Measurements from ENCODE around the gene LMTK3. TPM values are rescaled to one million over a fixed set of nuclear protein-coding genes. Genes with fewer than 3 reads are reported as not detected.

LMTK3 gene
- total and polyA plus RNA-seq, 2 of the 4 experiments (the other 2 are of a cell fraction), result 0.18 to 0.87 TPM

DNA sequence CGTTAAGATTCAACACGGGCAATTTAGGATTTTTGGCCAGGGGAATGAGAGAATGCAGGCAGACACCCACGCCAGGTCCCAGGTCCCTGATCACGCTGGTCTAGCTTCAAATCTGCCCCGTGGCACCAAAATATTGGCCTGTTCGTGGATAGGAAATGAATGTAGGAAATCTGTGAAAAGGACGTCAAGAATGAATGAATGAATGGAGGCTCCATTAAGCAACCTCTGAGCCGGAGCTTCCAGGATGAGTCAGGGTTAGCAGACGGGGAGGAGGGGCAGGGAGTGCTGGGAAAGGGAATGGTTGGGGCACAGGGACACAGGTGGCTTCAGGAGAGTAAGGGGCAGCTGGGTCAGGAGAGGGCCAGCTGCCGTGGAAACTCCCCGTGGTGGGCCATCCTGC, 44.5 kb upstream of the LMTK3 start:
- Histone ChIP-seq H3K56ac (ENCODE audit: extremely low read depth, insufficient read depth, low read length) (no peak overlapping the region), H3K23ac (ENCODE audit: low read depth, low read length) (no peak overlapping the region), H2AK9ac (replicated peaks; ENCODE audit: low read depth, low read length, poor library complexity) (peak overlapping the region; percentile 93), H4K5ac (ENCODE audit: low read depth, low read length) (no peak overlapping the region), H3K9ac (ENCODE audit: low read depth, low read length) (no peak overlapping the region), H4K91ac (ENCODE audit: insufficient read depth, low read depth, low read length) (no peak overlapping the region), H3K36me3 (ENCODE audit: control insufficient read depth, insufficient read depth, low read length) (no peaks in the 10 kb centered on the region), H4K20me1 (ENCODE audit: insufficient read depth, low read length) (no peaks in the 10 kb centered on the region), H2BK5ac (ENCODE audit: low read depth, low read length, poor library complexity, severe bottlenecking) (no peak overlapping the region), H3K4ac (ENCODE audit: low read depth, low read length) (no peak overlapping the region), H3K4me1 (ENCODE audit: control insufficient read depth, insufficient read depth, low read length) (peaks cover 8% of the 10 kb centered on the region), H3K79me1 (ENCODE audit: low read depth in 1 of 2, low read length in 2 of 2) (no peaks in the 10 kb centered on the region), H3K9me3 (ENCODE audit: control insufficient read depth, insufficient read depth, low read length) (no peaks in the 10 kb centered on the region), H2BK20ac (ENCODE audit: low read depth, low read length) (no peak overlapping the region), H3K27me3 (ENCODE audit: control insufficient read depth, insufficient read depth, low read length) (no peaks in the 10 kb centered on the region), H3K27ac (ENCODE audit: insufficient read depth, low read length) (no peak overlapping the region), H3K18ac (ENCODE audit: low read depth, low read length) (no peak overlapping the region), H3K4me3 (ENCODE audit: insufficient read depth, low read depth, low read length) (no peak overlapping the region), H3K14ac (replicated peaks; ENCODE audit: low read depth, low read length) (no peak overlapping the region), H2AFZ (replicated peaks; ENCODE audit: low read length, poor library complexity) (peak overlapping the region; percentile 78), H4K8ac (ENCODE audit: low read depth in 2 of 2, low read length in 2 of 2) (no peak overlapping the region), H3K9me1 (ENCODE audit: insufficient read depth, low read length) (no peaks in the 10 kb centered on the region), H2BK120ac (ENCODE audit: low read depth, low read length) (no peak overlapping the region), H2AK5ac (ENCODE audit: low read depth, low read length) (no peak overlapping the region; the same call in 1 of the 2 replicates), H3K4me2 (ENCODE audit: low read depth, low read length) (no peak overlapping the region), H2BK15ac (ENCODE audit: low read depth, low read length) (no peak overlapping the region)
- intact Hi-C loops (cut with micrococcal nuclease) (no loop called here), in situ Hi-C loops (cut with MboI; ENCODE audit: low sequenced_read_pairs) (no loop called here), dilution Hi-C loops (cut with HindIII; ENCODE audit: low sequenced_read_pairs, unreplicated experiment) (no loop called here)
- CTCF ChIA-PET, result no interaction called here
- DNase-seq (peak; percentile 69), ATAC-seq (ENCODE audit: low read depth) (peak; percentile 67)
- TF ChIP-seq, protein P1, sequence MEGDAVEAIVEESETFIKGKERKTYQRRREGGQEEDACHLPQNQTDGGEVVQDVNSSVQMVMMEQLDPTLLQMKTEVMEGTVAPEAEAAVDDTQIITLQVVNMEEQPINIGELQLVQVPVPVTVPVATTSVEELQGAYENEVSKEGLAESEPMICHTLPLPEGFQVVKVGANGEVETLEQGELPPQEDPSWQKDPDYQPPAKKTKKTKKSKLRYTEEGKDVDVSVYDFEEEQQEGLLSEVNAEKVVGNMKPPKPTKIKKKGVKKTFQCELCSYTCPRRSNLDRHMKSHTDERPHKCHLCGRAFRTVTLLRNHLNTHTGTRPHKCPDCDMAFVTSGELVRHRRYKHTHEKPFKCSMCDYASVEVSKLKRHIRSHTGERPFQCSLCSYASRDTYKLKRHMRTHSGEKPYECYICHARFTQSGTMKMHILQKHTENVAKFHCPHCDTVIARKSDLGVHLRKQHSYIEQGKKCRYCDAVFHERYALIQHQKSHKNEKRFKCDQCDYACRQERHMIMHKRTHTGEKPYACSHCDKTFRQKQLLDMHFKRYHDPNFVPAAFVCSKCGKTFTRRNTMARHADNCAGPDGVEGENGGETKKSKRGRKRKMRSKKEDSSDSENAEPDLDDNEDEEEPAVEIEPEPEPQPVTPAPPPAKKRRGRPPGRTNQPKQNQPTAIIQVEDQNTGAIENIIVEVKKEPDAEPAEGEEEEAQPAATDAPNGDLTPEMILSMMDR (conservative IDR thresholded peaks at IDR 0.05; ENCODE audit: low read depth, low read length), result no peak
- no peak for TF ChIP-seq NFE2L2 (IDR thresholded peaks at IDR 0.05; ENCODE audit: low read depth, low read length)
- TF ChIP-seq SMC3 (IDR thresholded peaks at IDR 0.05; ENCODE audit: low read depth, low read length), result no peak
- TF ChIP-seq MAFK (IDR thresholded peaks at IDR 0.05; ENCODE audit: low read depth, low read length), result no peak
- no peak for TF ChIP-seq RFX5 (IDR thresholded peaks at IDR 0.05; ENCODE audit: low read depth, low read length)
- no peak for TF ChIP-seq RAD21 (IDR thresholded peaks at IDR 0.05; ENCODE audit: low read length)
- TF ChIP-seq FOS (IDR thresholded peaks at IDR 0.05; ENCODE audit: low read depth, low read length), result peak; percentile 78
- TF ChIP-seq CEBPB (IDR thresholded peaks at IDR 0.05; ENCODE audit: low read depth, low read length), result peak; percentile 96
- peak; percentile 34 for TF ChIP-seq RCOR1 (IDR thresholded peaks at IDR 0.05; ENCODE audit: insufficient replicate concordance, low read length)
- TF ChIP-seq, protein P2, sequence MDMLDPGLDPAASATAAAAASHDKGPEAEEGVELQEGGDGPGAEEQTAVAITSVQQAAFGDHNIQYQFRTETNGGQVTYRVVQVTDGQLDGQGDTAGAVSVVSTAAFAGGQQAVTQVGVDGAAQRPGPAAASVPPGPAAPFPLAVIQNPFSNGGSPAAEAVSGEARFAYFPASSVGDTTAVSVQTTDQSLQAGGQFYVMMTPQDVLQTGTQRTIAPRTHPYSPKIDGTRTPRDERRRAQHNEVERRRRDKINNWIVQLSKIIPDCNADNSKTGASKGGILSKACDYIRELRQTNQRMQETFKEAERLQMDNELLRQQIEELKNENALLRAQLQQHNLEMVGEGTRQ (IDR thresholded peaks at IDR 0.05; ENCODE audit: low read depth, low read length), result no peak
- TF ChIP-seq CHD1 (IDR thresholded peaks at IDR 0.05; ENCODE audit: low read depth, low read length), result no peak
- TF ChIP-seq MXI1 (IDR thresholded peaks at IDR 0.05; ENCODE audit: borderline replicate concordance, low read depth, low read length), result no peak
- TF ChIP-seq BHLHE40 (IDR thresholded peaks at IDR 0.05; ENCODE audit: low read depth, low read length), result no peak
- TF ChIP-seq, protein P3, sequence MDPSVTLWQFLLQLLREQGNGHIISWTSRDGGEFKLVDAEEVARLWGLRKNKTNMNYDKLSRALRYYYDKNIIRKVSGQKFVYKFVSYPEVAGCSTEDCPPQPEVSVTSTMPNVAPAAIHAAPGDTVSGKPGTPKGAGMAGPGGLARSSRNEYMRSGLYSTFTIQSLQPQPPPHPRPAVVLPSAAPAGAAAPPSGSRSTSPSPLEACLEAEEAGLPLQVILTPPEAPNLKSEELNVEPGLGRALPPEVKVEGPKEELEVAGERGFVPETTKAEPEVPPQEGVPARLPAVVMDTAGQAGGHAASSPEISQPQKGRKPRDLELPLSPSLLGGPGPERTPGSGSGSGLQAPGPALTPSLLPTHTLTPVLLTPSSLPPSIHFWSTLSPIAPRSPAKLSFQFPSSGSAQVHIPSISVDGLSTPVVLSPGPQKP (IDR thresholded peaks at IDR 0.05; ENCODE audit: borderline replicate concordance, low read depth, low read length), result no peak
- peak; percentile 39; the same call in 1 of the 2 replicates for TF ChIP-seq MAZ (IDR thresholded peaks at IDR 0.05; ENCODE audit: borderline replicate concordance, low read depth, low read length)
- no peak for TF ChIP-seq POLR2A (IDR thresholded peaks at IDR 0.05; ENCODE audit: low read depth, low read length)
- BruUV-seq (replicated peaks), result no TSS peak
- 56% methylated on average over 5 of the region's 11 CpGs; no CpG with 5 or more reads in 1 of the 2 experiments for WGBS, 2 experiments (ENCODE audit: extremely low coverage in 2 of 2, insufficient read length in 1 of 2)
- POLR2A ChIA-PET (ENCODE audit: unreplicated experiment), result no interaction called here

All from IMR-90 (cell line).